ENCODE data around the gene PHLPP1.

DNA sequence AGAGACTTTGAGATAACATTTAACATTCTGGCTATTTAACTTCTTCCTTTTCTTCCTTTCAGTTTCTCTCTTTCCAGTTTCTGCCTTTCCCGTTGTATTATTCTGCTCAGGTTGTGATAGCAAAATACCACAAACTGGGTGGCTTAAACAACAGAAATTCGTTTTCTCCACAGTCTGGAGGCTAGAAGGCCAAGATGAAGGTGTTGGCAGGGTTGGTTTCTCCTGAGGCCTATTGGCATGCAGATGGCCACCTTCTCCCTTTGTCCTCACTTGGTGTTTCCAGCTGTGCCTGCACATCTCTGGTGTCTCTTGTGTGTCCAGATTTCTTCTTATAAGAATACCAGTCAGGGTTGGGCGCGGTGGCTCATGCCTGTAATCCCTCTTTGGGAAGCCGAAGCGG is 34.0 kb downstream of the PHLPP1 start:
- TF ChIP-seq POLR2A (IDR thresholded peaks at IDR 0.05; ENCODE audit: borderline replicate concordance, extremely low read depth, insufficient read depth, insufficient read length) (no peak), ZNF274 (IDR thresholded peaks at IDR 0.05; ENCODE audit: low read depth, low read length) (no peak), RAD21 (IDR thresholded peaks at IDR 0.05; ENCODE audit: low read depth) (no peak), FOSL1 (IDR thresholded peaks at IDR 0.05; ENCODE audit: low read depth) (no peak), EGR1 (IDR thresholded peaks at IDR 0.05; ENCODE audit: low read depth) (no peak), EZH2phosphoT487 (IDR thresholded peaks at IDR 0.05; ENCODE audit: borderline replicate concordance) (no peak), EZH2 (IDR thresholded peaks at IDR 0.05) (no peak), POLR2AphosphoS5 (IDR thresholded peaks at IDR 0.05; ENCODE audit: low read depth, low read length) (no peak)
- TF ChIP-seq, protein P1, sequence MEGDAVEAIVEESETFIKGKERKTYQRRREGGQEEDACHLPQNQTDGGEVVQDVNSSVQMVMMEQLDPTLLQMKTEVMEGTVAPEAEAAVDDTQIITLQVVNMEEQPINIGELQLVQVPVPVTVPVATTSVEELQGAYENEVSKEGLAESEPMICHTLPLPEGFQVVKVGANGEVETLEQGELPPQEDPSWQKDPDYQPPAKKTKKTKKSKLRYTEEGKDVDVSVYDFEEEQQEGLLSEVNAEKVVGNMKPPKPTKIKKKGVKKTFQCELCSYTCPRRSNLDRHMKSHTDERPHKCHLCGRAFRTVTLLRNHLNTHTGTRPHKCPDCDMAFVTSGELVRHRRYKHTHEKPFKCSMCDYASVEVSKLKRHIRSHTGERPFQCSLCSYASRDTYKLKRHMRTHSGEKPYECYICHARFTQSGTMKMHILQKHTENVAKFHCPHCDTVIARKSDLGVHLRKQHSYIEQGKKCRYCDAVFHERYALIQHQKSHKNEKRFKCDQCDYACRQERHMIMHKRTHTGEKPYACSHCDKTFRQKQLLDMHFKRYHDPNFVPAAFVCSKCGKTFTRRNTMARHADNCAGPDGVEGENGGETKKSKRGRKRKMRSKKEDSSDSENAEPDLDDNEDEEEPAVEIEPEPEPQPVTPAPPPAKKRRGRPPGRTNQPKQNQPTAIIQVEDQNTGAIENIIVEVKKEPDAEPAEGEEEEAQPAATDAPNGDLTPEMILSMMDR (IDR thresholded peaks at IDR 0.05 in 2 of 3, conservative IDR thresholded peaks at IDR 0.05 in 1 of 3; ENCODE audit: borderline replicate concordance in 1 of 3, insufficient read depth in 1 of 3, low read depth in 2 of 3, low read length in 2 of 3), result no peak
- TF ChIP-seq, protein P2, sequence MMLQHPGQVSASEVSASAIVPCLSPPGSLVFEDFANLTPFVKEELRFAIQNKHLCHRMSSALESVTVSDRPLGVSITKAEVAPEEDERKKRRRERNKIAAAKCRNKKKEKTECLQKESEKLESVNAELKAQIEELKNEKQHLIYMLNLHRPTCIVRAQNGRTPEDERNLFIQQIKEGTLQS (IDR thresholded peaks at IDR 0.05), result no peak

All from HCT116 (cell line).